ENCODE results near the gene PCNX2.

Gene PCNX2

DNA sequence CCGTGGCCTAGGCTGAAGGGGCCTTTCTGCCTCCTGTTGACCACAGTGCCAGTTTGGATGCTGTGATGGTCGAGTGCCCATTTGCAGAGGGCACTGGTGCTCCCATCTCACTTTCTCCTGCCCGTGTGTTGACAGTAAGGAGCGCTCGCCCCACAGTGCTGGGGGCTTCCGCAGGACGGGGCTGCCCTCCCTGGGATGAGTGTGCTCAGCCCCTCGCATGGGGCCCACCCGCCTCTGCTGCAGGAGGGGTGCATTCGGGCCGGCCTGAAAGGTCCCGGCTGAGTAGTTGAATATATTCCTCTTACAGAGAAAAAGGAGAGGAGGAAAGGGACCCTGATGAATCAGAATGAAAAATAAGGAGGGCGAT, 307.8 kb downstream of the PCNX2 start:
- H3K4me3 ChIP-seq (ENCODE audit: low read depth, low read length) = no peak overlapping the region
- TF ChIP-seq, protein P1, sequence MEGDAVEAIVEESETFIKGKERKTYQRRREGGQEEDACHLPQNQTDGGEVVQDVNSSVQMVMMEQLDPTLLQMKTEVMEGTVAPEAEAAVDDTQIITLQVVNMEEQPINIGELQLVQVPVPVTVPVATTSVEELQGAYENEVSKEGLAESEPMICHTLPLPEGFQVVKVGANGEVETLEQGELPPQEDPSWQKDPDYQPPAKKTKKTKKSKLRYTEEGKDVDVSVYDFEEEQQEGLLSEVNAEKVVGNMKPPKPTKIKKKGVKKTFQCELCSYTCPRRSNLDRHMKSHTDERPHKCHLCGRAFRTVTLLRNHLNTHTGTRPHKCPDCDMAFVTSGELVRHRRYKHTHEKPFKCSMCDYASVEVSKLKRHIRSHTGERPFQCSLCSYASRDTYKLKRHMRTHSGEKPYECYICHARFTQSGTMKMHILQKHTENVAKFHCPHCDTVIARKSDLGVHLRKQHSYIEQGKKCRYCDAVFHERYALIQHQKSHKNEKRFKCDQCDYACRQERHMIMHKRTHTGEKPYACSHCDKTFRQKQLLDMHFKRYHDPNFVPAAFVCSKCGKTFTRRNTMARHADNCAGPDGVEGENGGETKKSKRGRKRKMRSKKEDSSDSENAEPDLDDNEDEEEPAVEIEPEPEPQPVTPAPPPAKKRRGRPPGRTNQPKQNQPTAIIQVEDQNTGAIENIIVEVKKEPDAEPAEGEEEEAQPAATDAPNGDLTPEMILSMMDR (IDR thresholded peaks at IDR 0.05; ENCODE audit: low read depth, low read length) = no peak

DNA sequence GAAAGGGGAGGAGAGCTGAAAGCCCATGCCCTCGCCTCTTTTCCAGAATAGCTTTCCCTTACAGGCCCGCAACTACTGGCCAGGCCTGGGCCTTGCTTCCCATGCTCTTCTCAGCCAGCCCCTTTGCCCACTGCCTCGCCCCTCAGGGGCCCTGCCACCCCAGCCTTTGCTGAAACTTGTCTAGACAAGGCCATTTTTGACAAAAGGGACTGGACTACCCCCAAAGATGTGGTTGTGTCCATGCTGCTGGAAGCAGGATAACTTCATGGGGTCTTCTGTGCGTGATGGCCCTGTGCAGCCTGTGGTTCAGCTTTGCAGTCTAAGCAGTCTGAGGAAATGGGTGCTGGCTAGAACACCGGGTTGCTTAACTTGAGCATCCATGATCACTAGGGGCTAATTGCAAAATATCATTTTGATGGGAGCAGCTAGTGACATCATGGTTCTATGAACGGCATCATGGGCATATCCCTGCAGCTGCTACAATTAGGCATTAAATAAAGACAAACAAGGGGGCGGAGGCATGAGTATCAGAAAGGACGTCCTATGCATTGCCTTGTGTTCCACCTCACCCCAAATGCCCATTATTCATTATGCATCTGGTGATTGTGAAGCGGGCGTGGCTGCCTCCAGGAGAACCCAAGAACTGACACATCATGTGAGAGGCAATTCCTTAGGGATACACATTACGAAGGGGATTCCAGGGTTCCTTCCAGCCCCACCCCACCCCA, 308.3 kb downstream of the PCNX2 start:
- TF ChIP-seq, protein P1 (IDR thresholded peaks at IDR 0.05; ENCODE audit: low read depth, low read length) = no peak
- H3K4me3 ChIP-seq (ENCODE audit: low read depth, low read length) = no peak overlapping the region

DNA sequence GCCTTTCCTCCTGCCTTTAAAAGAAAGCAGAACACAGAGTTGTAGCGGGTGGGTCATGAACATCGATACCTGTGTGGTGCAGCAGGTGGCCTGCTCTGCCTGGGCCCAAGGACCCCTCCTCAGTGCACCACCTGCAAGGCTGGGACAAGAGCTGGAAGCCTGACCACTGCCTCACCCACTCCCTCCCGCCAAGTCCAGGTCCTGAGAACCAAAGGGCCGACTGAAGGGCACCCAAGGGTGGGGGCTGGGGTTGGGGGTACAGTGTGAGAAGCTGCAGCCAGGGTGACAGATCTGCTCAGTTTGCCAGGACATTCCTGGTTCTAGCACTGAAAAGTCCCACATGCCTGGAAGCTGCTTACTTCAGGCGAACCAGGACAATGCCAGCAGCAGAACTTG, 309.0 kb downstream of the PCNX2 start:
- H3K4me3 ChIP-seq (ENCODE audit: low read depth, low read length) = no peak overlapping the region
- TF ChIP-seq, protein P1 (IDR thresholded peaks at IDR 0.05; ENCODE audit: low read depth, low read length) = no peak

DNA sequence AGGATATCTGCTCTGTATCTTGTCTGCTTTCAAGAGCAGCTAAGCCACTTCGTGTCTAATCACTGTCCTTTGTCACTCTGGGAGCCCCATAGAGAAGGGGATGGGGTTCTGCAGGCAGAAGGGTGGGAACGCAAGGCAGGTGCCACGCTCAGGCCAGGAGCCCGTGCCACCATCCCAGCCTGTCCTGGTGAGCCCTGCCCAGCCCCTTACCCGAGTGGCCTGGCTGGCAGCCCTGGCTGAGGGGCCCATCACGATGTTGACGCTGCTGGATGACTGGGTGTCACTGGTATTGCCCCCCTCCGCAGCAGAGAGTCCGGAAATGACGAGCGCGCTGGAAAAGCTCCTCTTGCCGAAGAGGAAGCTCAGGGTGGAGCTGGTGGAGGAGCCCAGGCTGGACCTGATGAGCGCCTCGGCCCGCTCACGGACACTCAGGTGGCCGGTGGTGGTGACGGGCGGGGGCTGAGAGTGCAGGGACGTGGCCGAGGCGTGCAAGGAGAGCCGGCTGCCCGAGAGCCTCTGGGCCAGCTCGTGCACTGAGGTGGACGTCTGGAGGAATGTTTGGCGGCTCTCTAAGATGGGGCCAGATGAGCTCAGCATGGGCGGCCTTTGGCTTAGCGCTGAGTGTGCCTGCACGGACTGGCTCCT, 309.5 kb downstream of the PCNX2 start:
- no peak overlapping the region for H3K4me3 ChIP-seq (ENCODE audit: low read depth, low read length)
- TF ChIP-seq, protein P1 (IDR thresholded peaks at IDR 0.05; ENCODE audit: low read depth, low read length) = no peak

DNA sequence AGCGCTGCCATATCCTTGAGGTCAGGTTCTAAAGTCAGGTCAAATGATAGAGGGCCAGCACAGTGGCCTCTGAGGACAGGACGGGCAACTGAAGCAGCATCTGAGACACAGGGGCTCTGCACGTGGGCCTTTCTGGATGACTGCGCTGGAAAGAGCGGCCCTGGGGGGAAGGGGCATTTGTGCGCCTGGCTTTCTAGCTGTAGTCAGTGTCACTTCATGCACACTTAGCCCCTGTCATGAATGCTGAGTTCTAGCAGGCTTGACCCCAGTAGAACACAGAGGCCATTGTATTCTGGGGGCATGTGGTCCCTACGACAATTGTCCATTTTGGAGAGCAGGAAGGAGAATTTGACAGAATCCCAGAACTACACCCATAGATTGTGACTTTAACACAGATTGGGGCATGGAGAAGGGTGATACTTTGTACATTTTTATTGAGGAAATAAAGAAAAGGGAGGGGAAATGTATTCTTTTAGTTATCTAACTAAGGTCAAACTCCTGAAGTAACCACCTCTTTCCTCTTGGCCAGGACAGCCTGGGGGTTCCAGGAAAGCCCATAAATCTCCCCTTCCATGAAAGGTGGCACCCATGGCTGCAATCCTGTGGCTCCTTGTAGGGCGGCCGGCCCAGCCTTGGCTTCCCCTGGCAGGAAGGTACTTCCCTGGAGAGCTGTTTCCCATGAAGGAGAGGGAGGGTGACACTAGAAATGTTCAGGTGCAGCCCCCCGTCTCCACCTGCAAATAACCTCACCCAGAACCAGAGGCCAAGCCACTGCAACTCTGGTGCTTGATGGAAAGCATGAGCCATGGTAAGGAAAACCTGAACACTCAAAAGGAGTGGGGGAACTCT, 310.7 kb downstream of the PCNX2 start:
- TF ChIP-seq, protein P1 (IDR thresholded peaks at IDR 0.05; ENCODE audit: low read depth, low read length) = no peak
- H3K4me3 ChIP-seq (ENCODE audit: low read depth, low read length) = no peak overlapping the region

DNA sequence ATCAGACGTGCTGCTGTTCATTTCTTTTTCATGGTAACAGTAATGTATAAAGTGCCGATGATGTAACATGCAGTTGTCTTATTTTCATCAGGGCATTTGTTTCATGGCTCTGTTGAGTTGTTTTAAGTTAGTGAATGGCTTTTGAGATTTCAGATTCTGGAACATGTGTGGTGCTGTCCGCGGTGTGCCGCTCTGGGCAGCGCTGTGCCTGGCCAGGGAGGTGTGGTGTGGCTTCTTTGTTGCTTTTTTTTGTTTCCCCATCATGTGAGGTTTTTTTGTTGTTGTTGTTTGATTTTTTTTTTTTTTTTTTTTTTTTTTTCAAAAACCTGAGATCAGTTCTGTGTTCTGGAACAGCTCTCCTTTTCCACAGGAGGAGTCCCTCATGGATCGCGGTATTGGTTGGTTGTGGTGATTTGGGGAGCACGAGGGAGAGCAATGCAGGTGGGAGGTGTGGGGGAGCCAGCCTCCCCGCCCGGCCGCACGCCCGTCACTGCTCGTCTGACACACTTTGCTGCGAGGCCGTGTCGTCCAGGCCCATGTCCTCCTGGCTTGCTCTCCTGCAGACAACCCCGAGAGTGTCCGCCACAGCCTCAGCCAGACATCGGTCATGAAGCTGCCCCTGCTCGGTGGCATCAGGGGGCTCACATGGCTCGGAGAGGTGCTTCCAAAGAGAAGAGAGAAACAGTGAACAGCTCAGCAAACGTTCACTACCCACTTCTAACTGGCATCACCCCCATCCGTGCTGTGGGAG, 311.5 kb downstream of the PCNX2 start:
- TF ChIP-seq, protein P1 (IDR thresholded peaks at IDR 0.05; ENCODE audit: low read depth, low read length) = no peak
- no peak overlapping the region for H3K4me3 ChIP-seq (ENCODE audit: low read depth, low read length)
